Measurements from ENCODE around the gene DDIT3.

Gene DDIT3

GRCh38 chr12:57552835-57553313 is 32.6 kb upstream of the DDIT3 start:
- no peak overlapping the region for H3K4me3 ChIP-seq (ENCODE audit: low read depth, low read length)
- H3K36me3 ChIP-seq (replicated peaks): no peaks in the 10 kb centered on the region
- DNase-seq: peak; percentile 18
- no peak for TF ChIP-seq CTCF (IDR thresholded peaks at IDR 0.05; ENCODE audit: low read depth, low read length, missing control alignments)
- in situ Hi-C loops (cut with HindIII; ENCODE audit: low pct_ligation_motif_present, low sequenced_read_pairs): no loop called here
- H3K27me3 ChIP-seq (replicated peaks): peaks cover 9% of the 10 kb centered on the region
- no peak overlapping the region for H3K27ac ChIP-seq

DNA sequence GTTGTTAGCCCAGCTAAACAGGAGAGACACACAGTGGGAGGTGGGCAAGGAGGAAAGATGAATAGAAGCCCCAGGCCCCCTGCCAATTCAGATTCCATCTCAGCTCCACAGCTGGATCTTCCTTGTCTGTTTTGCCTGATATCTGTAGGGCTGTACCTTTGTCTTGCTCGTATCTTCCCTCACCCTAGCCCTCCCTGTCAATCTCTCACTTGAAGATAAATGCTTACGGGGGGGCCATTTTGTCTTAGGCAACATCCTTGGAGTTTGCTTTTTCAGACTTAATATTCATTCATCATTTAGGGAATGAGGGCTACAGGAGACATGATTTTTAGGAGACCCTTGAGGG is 32.0 kb upstream of the DDIT3 start:
- in situ Hi-C loops (cut with HindIII; ENCODE audit: low pct_ligation_motif_present, low sequenced_read_pairs): no loop called here
- TF ChIP-seq CTCF (IDR thresholded peaks at IDR 0.05; ENCODE audit: low read depth, low read length, missing control alignments): no peak
- no peak for DNase-seq
- no peaks in the 10 kb centered on the region for H3K36me3 ChIP-seq (replicated peaks)
- H3K27me3 ChIP-seq (replicated peaks): peaks cover 9% of the 10 kb centered on the region
- H3K27ac ChIP-seq: no peak overlapping the region
- no peak overlapping the region for H3K4me3 ChIP-seq (ENCODE audit: low read depth, low read length)

DNA sequence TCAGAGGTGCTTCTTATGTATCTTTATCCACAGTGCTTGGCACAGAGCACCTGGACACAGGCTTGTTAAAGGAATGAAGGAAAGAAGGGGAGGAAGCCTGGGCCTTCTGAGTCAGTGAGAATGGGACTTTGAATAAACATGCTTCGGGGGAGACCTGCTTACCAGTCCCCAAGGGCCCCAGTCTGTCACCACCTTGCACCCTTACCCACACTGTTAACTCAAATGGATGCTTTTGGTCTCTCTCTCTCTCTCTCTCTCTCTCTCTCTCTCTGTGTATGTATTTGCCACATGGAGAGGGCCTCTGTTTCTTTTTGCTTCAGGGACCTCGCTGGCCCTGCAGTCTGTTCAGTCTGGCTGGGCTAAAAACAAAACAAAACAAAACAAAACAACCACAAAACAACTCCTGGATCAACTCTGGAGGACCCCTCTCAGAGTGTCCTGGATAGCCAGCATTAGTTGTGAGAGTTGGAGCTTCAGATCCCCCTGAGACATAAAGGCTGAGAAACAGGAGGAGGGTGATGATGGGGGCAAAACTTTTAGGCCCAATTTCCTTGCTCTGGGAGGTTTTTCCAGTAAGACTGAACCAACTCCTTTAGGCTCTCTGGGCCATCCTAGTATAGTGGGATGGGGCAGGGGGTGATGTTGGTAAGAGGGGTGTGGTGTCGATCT is 31.5 kb upstream of the DDIT3 start:
- Histone ChIP-seq H3K36me3 (replicated peaks) (no peaks in the 10 kb centered on the region), H3K27me3 (replicated peaks) (peaks cover 9% of the 10 kb centered on the region), H3K4me3 (ENCODE audit: low read depth, low read length) (no peak overlapping the region), H3K27ac (no peak overlapping the region)
- in situ Hi-C loops (cut with HindIII; ENCODE audit: low pct_ligation_motif_present, low sequenced_read_pairs): no loop called here
- TF ChIP-seq CTCF (IDR thresholded peaks at IDR 0.05; ENCODE audit: low read depth, low read length, missing control alignments): no peak
- DNase-seq: no peak

DNA sequence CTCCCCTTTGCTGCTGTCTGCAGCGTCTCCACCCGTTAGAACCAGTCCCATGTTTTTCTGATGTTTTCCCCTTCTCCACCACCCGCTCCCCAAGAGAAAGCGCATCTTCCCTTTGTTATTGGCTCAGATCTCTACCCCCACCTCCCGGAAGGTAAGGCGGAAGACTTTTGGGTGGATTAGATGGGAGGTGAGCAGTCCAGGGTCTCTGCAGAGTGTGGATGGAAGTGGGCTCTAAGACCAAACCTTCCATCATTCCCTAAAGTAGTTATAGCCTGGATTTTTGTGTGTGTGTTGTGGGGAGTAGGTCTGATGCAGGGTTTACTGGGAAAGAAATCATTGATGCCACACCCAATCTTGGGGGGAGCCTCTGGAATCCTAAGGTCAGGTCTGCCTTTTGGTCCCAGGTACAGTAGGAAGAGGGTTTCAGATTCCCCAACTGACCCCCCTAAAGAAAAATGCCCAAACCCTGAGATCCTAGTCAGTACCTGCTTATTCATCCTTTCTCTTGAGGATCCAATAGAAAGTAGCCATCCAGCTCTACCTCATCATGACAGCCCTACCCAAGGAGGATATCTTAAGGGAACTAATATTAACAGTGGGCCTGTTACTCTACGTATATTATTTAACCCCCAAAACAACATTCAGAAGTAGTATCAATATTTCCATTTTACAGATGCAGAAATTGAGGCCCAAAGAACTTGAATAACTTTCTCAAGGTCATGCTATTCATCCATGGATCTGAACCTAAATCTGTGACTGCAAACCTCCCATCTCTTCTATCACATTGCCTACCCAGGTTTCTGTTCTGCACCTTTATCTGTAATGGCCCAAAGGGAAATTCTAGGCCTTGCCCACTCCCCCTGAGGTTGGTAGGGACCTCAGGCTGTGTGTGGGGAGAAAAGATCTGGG is 30.6 kb upstream of the DDIT3 start:
- H3K4me3 ChIP-seq (ENCODE audit: low read depth, low read length): peak overlapping the region; percentile 59
- H3K27ac ChIP-seq: no peak overlapping the region
- H3K36me3 ChIP-seq (replicated peaks): no peaks in the 10 kb centered on the region
- no peak for TF ChIP-seq CTCF (IDR thresholded peaks at IDR 0.05; ENCODE audit: low read depth, low read length, missing control alignments)
- DNase-seq: no peak
- peaks cover 9% of the 10 kb centered on the region for H3K27me3 ChIP-seq (replicated peaks)
- in situ Hi-C loops (cut with HindIII; ENCODE audit: low pct_ligation_motif_present, low sequenced_read_pairs): no loop called here

DNA sequence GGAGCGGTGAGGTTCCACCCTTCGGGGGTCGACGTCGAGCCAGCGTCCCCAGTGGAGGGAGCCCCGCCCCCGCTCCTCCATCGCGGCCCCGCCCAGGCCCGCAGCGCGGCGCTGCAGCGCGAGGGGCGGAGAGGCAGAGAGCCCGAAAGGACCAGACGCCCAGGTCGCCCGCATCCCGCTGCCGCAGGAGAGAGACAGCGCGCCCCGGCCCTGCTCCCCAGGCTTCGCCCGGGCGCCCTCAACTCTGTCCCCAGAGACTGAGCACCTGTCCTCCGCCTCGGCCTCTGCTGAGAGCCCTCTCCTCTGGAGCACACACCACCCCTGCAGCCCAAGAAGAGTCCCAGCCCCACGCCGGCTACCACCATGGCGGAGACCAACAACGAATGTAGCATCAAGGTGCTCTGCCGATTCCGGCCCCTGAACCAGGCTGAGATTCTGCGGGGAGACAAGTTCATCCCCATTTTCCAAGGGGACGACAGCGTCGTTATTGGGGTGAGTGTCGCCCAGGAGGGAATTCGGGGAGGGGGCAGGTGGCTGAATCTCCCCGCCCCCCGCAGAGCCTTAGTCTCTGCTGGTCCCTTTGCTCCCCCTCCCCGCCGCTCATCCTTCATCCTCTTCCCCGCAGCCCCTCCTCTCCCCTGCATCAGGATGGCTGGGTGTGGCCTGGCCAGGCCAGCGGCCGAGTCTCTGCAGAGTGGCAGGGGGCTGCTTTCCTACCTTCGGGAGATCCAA is 29.8 kb upstream of the DDIT3 start, which contains the start of gene KIF5A:
Gene KIF5A, plus strand, starts transcription at position 136 of the 732 bp plus-strand sequence. Its CDS starts 228 bp downstream, at position 364.
- in situ Hi-C loops (cut with HindIII; ENCODE audit: low pct_ligation_motif_present, low sequenced_read_pairs): no loop called here
- Histone ChIP-seq H3K4me3 (ENCODE audit: low read depth, low read length) (peak within 1 kb of the TSS; percentile 59), H3K27me3 (replicated peaks) (peaks cover 9% of the 10 kb centered on the region), H3K36me3 (replicated peaks) (no peaks in the 10 kb centered on the region), H3K27ac (no peak within 1 kb of the TSS)
- no peak for TF ChIP-seq CTCF (IDR thresholded peaks at IDR 0.05; ENCODE audit: low read depth, low read length, missing control alignments)
- no peak for DNase-seq

All from brain microvascular endothelial cell (primary cell).